T-helper 1 cell treated with Interleukin-12 subunit alpha and Interleukin-12 subunit beta and Interleukin-4 antibody, amounts not matched to agents 30 μg/mL and 1 μg/mL, for 36 hours (primary cell): ENCODE results near the gene NOXA1.
A peak's percentile ranks its signal among the peaks of the same experiment; 100 is the strongest.

Experiments
- H3K27ac Mint-ChIP-seq: one replicate; pipeline ENCODE4 v1.8.0; 2021; ENCODE audit warnings: mild to moderate bottlenecking, mixed read lengths
- H3K27me3 Mint-ChIP-seq: one replicate; pipeline ENCODE4 v1.8.0; 2021; ENCODE audit warnings: low read depth, mixed read lengths
- H3K36me3 Mint-ChIP-seq: one replicate; pipeline ENCODE4 v1.8.0; 2021; ENCODE audit warnings: low read depth, mixed read lengths
- H3K4me1 Mint-ChIP-seq: one replicate; pipeline ENCODE4 v1.8.0; 2021; ENCODE audit warnings: low read depth, mixed read lengths
- H3K4me3 Mint-ChIP-seq: one replicate; pipeline ENCODE4 v1.8.0; 2021; ENCODE audit warnings: mild to moderate bottlenecking, moderate library complexity, mixed read lengths
- H3K9me3 Mint-ChIP-seq: one replicate; pipeline ENCODE4 v1.8.0; 2021; ENCODE audit warnings: mixed read lengths

The NOXA1 gene

GRCh38 chr9:137423514-137424291, 510 bp downstream of the NOXA1 start:
- Mint-ChIP-seq H3K4me1 (peaks cover 6% of the 10 kb centered on the region), H3K27me3 (peaks cover 6% of the 10 kb centered on the region), H3K27ac (no peak overlapping the region), H3K9me3 (no peaks in the 10 kb centered on the region), H3K4me3 (peak overlapping the region; percentile 54), H3K36me3 (no peaks in the 10 kb centered on the region)

GRCh38 chr9:137426018-137426681, 3.0 kb downstream of the NOXA1 start:
- Mint-ChIP-seq H3K27me3 (peaks cover 6% of the 10 kb centered on the region), H3K9me3 (no peaks in the 10 kb centered on the region), H3K27ac (no peak overlapping the region), H3K36me3 (no peaks in the 10 kb centered on the region), H3K4me1 (peaks cover 6% of the 10 kb centered on the region), H3K4me3 (no peak overlapping the region)

- no peaks in the 10 kb centered on the region for H3K9me3 Mint-ChIP-seq
These were observed 4.5 kb downstream of the NOXA1 start for GRCh38 chr9:137427454-137428310.

GRCh38 chr9:137428311-137428630, 5.1 kb downstream of the NOXA1 start:
- H3K27me3 Mint-ChIP-seq: peaks cover 6% of the 10 kb centered on the region
- no peak overlapping the region for H3K27ac Mint-ChIP-seq
- no peaks in the 10 kb centered on the region for H3K4me1 Mint-ChIP-seq
- no peak overlapping the region for H3K4me3 Mint-ChIP-seq
- no peaks in the 10 kb centered on the region for H3K36me3 Mint-ChIP-seq
- H3K9me3 Mint-ChIP-seq: no peaks in the 10 kb centered on the region

More at GRCh38 chr9:137427454-137428310, 4.5 kb downstream of the NOXA1 start:
- H3K27me3 Mint-ChIP-seq: peaks cover 6% of the 10 kb centered on the region
- H3K36me3 Mint-ChIP-seq: no peaks in the 10 kb centered on the region
- no peak overlapping the region for H3K27ac Mint-ChIP-seq
- no peaks in the 10 kb centered on the region for H3K4me1 Mint-ChIP-seq
- no peak overlapping the region for H3K4me3 Mint-ChIP-seq

GRCh38 chr9:137428841-137429545, 5.8 kb downstream of the NOXA1 start:
- H3K4me3 Mint-ChIP-seq: no peak overlapping the region
- no peaks in the 10 kb centered on the region for H3K9me3 Mint-ChIP-seq
- no peaks in the 10 kb centered on the region for H3K4me1 Mint-ChIP-seq
- no peak overlapping the region for H3K27ac Mint-ChIP-seq
- H3K27me3 Mint-ChIP-seq: peaks cover 6% of the 10 kb centered on the region
- H3K36me3 Mint-ChIP-seq: no peaks in the 10 kb centered on the region

- no peaks in the 10 kb centered on the region for H3K4me1 Mint-ChIP-seq
- H3K9me3 Mint-ChIP-seq: no peaks in the 10 kb centered on the region
- H3K4me3 Mint-ChIP-seq: no peak overlapping the region
These were observed 6.3 kb downstream of the NOXA1 start for GRCh38 chr9:137429546-137429890.

GRCh38 chr9:137429974-137430722, 7.0 kb downstream of the NOXA1 start:
- no peaks in the 10 kb centered on the region for H3K36me3 Mint-ChIP-seq
- H3K4me3 Mint-ChIP-seq: no peak overlapping the region
- no peaks in the 10 kb centered on the region for H3K9me3 Mint-ChIP-seq
- no peaks in the 10 kb centered on the region for H3K27me3 Mint-ChIP-seq
- no peaks in the 10 kb centered on the region for H3K4me1 Mint-ChIP-seq
- H3K27ac Mint-ChIP-seq: no peak overlapping the region

More at GRCh38 chr9:137429546-137429890, 6.3 kb downstream of the NOXA1 start:
- Mint-ChIP-seq H3K27me3 (peaks cover 2% of the 10 kb centered on the region), H3K36me3 (no peaks in the 10 kb centered on the region), H3K27ac (no peak overlapping the region)

- no peak overlapping the region for H3K27ac Mint-ChIP-seq
These were observed 7.7 kb downstream of the NOXA1 start for GRCh38 chr9:137430723-137431415.

GRCh38 chr9:137431416-137431931, 8.3 kb downstream of the NOXA1 start:
- Mint-ChIP-seq H3K36me3 (no peaks in the 10 kb centered on the region), H3K4me1 (no peaks in the 10 kb centered on the region), H3K27me3 (no peaks in the 10 kb centered on the region), H3K27ac (no peak overlapping the region), H3K4me3 (no peak overlapping the region), H3K9me3 (no peaks in the 10 kb centered on the region)

More at GRCh38 chr9:137430723-137431415, 7.7 kb downstream of the NOXA1 start:
- Mint-ChIP-seq H3K27me3 (no peaks in the 10 kb centered on the region), H3K4me3 (no peak overlapping the region), H3K4me1 (no peaks in the 10 kb centered on the region), H3K36me3 (no peaks in the 10 kb centered on the region), H3K9me3 (no peaks in the 10 kb centered on the region)

- H3K4me1 Mint-ChIP-seq: no peaks in the 10 kb centered on the region
- no peaks in the 10 kb centered on the region for H3K36me3 Mint-ChIP-seq
- H3K27ac Mint-ChIP-seq: no peak overlapping the region
- no peaks in the 10 kb centered on the region for H3K27me3 Mint-ChIP-seq
- H3K4me3 Mint-ChIP-seq: no peak overlapping the region
- H3K9me3 Mint-ChIP-seq: no peaks in the 10 kb centered on the region
These were observed 9.6 kb downstream of the NOXA1 start for GRCh38 chr9:137432687-137433348.

GRCh38 chr9:137433349-137433915, 10.2 kb downstream of the NOXA1 start:
- no peaks in the 10 kb centered on the region for H3K4me1 Mint-ChIP-seq
- no peaks in the 10 kb centered on the region for H3K36me3 Mint-ChIP-seq
- H3K4me3 Mint-ChIP-seq: no peak overlapping the region
- H3K9me3 Mint-ChIP-seq: no peaks in the 10 kb centered on the region
- H3K27ac Mint-ChIP-seq: no peak overlapping the region
- H3K27me3 Mint-ChIP-seq: no peaks in the 10 kb centered on the region

- Mint-ChIP-seq H3K4me1 (no peaks in the 10 kb centered on the region), H3K27ac (no peak overlapping the region), H3K9me3 (no peaks in the 10 kb centered on the region), H3K27me3 (no peaks in the 10 kb centered on the region), H3K4me3 (no peak overlapping the region), H3K36me3 (no peaks in the 10 kb centered on the region)
These were observed 10.8 kb downstream of the NOXA1 start for GRCh38 chr9:137433916-137434431.
